Epithelial cell of proximal tubule (primary cell): ENCODE results near the gene CACNA1D. TPM values are rescaled to one million over a fixed set of nuclear protein-coding genes. Genes with fewer than 3 reads are reported as not detected.

Experiments
- DNase-seq: peaks from one replicate; pipeline ENCODE4 v3.0.0-alpha.2; 2011; ENCODE audit warnings: low read depth
- H3K4me3 ChIP-seq: 2 replicates; pipeline ENCODE4 v1.5.1; 2011; ENCODE audit warnings: low read depth, mild to moderate bottlenecking, low read length
- total RNA-seq: library from RNA; depleted of rRNA; stranded (reverse); fragments of >200 nt; gene quantifications from 2 replicates; pipeline ENCODE4 v1.2.3, GENCODE V29; 2015
- TF ChIP-seq, protein P1 (sequence below): conservative IDR thresholded peaks from 2 replicates; pipeline ENCODE4 v1.5.1; 2012; ENCODE audit warnings: low read depth, mild to moderate bottlenecking, low read length

Gene CACNA1D
- total RNA-seq, 1 donor from 2014 or later, result 1.9 TPM

DNA sequence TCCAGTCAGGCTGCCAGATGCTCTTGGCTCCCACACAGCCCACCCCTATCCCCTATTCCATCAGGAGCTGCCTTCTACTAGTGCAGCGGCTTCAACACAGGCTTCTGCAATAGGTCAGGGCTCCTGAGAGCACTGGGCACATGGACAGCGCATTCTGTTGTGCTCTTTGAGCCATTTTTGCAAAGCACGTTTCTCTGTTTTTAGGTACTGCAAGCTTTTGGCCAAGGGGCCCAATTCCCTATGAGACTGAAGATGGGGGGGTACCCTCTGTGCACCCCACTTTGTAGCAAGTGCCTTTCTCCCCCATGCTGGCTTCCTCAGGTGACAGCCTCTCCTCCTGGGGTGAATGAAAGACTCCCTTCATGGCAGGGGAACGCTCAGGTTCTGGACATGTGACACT is 320.7 kb downstream of the CACNA1D start:
- DNase-seq, result no peak
- no peak overlapping the region for H3K4me3 ChIP-seq
- TF ChIP-seq, protein P1, sequence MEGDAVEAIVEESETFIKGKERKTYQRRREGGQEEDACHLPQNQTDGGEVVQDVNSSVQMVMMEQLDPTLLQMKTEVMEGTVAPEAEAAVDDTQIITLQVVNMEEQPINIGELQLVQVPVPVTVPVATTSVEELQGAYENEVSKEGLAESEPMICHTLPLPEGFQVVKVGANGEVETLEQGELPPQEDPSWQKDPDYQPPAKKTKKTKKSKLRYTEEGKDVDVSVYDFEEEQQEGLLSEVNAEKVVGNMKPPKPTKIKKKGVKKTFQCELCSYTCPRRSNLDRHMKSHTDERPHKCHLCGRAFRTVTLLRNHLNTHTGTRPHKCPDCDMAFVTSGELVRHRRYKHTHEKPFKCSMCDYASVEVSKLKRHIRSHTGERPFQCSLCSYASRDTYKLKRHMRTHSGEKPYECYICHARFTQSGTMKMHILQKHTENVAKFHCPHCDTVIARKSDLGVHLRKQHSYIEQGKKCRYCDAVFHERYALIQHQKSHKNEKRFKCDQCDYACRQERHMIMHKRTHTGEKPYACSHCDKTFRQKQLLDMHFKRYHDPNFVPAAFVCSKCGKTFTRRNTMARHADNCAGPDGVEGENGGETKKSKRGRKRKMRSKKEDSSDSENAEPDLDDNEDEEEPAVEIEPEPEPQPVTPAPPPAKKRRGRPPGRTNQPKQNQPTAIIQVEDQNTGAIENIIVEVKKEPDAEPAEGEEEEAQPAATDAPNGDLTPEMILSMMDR, result no peak

GRCh38 chr3:53815651-53816050 is 321.2 kb downstream of the CACNA1D start:
- TF ChIP-seq, protein P1, result no peak
- no peak overlapping the region for H3K4me3 ChIP-seq
- no peak for DNase-seq

DNA sequence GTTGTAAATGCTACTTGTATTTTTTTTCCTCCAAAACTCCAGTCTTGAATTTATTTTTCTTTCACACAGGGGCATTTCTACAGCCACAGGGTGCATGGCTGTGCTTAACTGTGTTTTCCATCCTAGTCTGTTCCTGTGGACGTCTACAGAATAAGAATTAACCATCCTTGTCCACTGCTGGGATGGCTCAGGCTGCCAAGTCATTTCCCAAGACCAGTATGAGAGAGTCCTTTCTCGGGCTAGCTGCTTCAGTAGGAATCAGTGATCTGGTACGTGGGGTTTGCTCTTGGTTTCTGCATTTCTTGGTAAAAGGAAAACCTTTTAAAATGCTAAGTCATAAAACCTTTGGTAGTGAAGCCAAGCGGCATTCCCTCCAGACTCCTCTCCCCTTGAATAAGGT is 322.0 kb downstream of the CACNA1D start:
- TF ChIP-seq, protein P1, result no peak
- DNase-seq, result peak; percentile 59
- H3K4me3 ChIP-seq, result no peak overlapping the region

- DNase-seq, result no peak
- TF ChIP-seq, protein P1, result no peak
- H3K4me3 ChIP-seq, result no peak overlapping the region
Observed at GRCh38 chr3:53817211-53817610, 322.8 kb downstream of the CACNA1D start.

DNA sequence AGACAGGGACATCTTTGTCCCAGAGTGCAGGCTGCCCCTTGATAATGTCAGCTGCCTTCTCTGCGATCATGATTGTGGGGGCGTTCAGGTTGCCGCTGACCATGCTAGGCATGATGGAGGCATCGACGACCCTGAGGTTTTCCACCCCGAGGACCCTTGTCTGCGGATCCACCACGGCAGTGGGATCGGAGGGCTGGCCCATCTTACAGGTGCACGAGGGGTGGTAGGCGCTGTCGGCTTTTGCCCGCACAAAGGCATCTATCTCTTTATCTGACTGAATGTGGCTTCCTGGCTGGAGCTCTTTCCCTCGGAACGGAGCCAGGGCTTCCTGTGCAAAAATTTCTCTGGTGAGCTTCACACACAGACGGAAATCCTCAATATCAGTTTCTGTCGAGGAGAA is 323.4 kb downstream of the CACNA1D start:
- no peak for DNase-seq
- TF ChIP-seq, protein P1, result no peak
- H3K4me3 ChIP-seq, result no peak overlapping the region

DNA sequence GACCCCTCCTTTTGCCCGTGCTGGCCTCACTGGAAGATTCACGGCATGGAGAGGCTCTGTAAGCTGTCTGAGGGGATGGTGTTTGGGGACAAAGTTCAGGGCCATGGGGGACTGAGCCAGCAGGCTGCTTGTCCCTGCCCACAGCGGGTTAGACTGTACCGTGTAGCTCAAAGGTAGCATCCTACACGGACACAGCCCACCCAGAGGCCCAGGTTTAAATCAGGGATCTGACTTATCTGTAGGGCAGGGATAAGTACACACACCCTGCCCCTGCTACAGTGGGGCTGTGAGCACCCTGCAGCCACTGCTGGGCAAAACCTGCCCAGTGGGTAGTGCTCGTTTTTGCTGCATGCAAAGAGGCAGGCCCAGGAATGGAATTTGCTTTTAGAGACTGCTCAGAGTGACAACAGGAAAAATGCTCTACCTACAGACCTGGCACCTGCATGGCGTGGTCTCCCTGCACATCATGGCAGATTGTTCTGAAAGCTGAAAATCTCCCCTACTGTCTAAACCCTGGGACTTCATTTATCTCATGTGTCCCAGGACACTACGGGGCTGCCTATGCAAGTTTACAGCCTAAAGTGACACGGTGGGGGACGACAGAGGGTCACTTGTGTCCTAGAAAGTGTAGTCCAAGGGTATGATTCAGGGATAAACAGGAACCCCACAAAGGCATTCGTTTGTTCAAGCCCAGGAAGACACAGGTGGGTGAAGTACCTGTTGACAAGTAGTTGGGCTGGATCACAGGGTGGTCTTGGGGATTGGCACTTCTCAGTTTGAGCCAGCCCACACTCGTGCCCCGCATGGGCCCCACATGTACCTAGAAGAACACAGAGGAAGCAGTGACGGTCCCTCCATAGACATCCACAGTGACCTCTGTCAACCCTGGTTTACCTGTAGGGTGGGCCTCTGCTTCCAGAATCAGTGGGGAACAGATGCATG is 324.1 kb downstream of the CACNA1D start:
- no peak overlapping the region for H3K4me3 ChIP-seq
- no peak for DNase-seq
- TF ChIP-seq, protein P1, result no peak
